SH-SY5Y (cell line): ENCODE results near the gene THUMPD3.
A peak's percentile ranks its signal among the peaks of the same experiment; 100 is the strongest.

ENCODE experiments used
- GATA2 ChIP-seq: IDR thresholded peaks from 2 replicates; pipeline ENCODE4 v1.6.1; 2011; ENCODE audit warnings: mild to moderate bottlenecking, low read depth, low read length
- GATA3 ChIP-seq: IDR thresholded peaks from 2 replicates; pipeline ENCODE4 v1.6.1; 2011; ENCODE audit warnings: low read depth, mild to moderate bottlenecking, low read length, moderate library complexity

The THUMPD3 gene

DNA sequence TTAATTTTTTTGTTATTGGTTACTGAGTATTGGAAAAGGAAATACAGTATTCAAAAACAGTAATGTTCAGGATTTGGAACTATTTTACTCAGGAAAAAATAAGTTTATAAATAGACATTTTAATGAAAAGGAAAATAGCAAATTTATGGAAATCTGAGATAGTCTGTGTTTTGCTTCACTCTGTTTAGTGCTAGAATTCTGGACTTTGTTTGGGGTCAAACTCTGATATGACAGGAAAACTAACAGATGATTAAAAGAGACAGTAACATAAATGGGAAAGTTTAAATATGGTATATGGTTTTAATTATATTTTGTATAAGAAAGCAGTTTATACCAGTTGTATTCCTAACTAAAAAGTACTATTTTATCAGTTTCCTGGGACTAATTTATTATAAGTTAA lies 52.0 kb downstream of the THUMPD3 start:
- TF ChIP-seq GATA2 (no peak), GATA3 (no peak)

DNA sequence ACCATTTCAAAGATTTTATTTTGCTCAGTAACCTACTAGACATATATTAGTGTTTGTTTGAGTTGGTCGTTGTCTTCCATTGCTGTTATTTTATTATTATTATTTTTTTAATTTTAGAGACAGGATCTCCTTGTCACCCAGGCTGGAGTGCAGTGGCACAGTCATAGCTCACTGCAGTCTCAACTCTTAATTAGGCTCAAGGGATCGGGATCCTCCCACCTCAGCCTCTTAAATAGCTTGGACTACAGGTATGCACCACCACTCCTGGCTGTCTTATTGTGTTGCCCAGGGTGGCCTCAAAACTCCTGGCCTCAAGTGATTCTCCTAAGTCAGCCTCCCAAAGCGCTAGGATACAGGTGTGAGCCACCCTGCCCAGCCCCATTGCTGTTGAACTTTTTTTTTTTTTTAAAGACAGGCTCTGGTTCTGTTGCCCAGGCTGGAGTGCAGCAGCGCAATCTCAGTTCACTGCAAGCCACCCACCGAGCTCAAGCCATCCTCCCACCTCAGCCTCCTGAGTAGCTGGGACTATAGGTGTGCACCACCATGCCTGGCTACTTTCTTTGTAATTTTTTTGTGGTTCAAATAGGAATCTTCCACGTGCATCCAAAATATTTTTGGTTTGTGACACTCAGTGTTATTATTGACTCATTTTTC lies 52.8 kb downstream of the THUMPD3 start:
- TF ChIP-seq GATA3 (no peak), GATA2 (no peak)

DNA sequence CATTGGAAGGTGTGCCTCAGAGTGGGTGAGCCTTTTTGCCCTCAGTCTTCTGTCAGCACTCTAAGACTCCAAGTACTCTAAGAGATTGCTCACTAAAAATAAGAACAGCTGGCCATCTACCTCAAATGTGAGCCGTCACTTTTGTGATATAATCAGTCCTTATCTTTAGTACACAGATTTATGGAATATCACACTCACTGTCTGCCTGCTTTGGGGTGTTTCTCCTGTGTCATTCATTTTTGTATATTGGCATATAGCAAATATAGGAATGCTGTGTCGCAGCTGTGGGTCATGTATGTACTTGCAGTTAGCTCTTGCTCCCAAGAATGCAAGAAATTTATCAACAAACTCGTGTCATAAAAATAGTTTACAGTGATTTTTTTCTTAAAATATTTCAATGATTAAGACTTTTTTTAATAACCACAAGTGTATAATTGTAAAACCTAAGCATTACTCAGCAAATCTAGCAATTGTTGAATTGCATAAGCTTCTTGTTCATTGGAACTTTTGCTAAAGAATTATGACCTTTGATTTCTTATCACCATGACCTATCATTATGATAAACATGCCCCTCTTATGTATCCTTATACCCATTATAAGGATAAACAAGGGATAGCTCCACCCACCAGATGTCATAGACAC lies 53.4 kb downstream of the THUMPD3 start:
- TF ChIP-seq GATA2 (no peak), GATA3 (no peak)

DNA sequence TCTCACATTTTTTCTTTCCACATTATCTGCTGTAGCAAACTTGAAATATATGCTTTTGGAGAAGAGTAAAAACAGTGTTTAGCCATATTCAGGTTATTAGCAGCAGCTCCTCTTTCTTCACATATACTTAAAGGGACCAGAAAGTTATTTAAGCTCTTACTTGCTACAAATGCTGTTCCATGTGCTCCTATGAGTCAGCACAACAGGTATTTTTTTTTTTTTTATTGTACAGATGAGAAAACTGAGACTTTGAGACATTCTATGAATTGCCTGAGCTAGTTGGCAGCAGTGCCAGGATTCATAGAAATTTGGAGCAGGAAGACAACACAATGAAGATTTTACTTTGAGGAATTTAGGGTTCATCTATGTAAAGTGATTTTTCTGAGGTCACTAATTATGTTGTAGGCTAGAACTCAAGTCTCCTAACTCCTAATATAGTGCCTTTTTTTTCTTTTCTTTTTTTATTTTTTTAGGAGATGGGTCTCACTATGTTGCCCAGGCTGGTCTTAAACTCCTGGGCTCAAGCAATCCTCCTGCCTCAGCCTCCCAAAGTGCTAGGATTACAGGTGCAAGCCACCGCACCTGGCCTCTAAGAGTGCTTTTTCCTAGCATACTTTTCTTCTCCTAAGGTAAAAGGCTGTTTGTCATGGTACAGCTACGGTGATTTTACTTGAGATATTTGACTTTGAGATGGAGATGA lies 58.1 kb downstream of the THUMPD3 start:
- no peak for TF ChIP-seq GATA2
- TF ChIP-seq GATA3: no peak

DNA sequence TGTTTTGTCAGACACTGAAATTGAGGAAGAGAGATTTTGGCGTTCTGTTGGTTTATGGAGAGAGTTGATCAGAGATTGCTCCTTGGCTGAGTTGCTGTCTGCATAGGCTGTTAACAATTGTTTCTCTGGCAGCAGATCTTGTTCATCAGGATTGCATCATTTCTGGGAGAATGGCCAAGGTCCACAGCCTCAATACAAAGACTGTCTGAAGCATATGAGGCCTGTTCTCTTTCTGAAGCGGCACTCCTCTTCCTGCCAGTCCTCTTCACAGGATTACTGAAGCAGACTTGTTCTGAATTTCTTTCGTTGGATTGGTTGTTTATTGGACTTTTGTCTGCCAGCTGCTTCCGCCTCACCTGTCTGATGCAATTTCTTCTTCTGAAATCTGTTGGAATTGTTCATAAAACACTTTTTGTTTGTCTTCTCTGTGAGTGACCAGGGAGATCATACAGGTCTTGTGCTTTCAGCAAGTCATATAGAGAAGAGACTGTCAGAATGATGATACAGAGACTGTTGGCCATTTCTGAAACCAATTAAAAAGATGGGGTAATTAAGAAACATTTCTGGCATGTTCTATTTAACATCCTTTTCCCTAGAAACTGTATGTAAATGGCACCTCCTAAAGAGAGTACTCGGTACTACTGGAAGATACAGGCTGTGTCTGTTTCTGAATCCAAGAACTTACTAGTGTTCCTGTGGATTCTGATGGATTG lies 60.0 kb downstream of the THUMPD3 start:
- no peak for TF ChIP-seq GATA3
- peak; percentile 73 for TF ChIP-seq GATA2

DNA sequence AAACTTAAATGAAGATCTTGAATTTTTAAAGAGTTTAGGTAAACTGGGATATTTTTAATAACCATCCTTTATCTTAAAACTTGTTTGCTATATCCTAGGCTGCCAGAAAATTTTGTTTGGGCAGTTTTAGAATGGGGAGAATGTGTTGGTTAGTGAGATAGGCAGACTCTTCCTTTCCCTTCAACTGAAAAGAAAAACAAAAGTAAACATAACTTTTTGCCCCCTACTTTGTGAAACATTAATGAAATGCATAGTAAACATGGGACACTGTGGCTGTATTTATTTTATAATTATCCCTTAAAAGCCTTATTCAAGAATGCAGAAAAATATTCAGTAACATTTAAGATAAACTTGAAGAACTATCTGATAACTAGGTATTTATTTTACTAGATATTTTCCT lies 65.6 kb downstream of the THUMPD3 start:
- TF ChIP-seq GATA3: no peak
- no peak for TF ChIP-seq GATA2

DNA sequence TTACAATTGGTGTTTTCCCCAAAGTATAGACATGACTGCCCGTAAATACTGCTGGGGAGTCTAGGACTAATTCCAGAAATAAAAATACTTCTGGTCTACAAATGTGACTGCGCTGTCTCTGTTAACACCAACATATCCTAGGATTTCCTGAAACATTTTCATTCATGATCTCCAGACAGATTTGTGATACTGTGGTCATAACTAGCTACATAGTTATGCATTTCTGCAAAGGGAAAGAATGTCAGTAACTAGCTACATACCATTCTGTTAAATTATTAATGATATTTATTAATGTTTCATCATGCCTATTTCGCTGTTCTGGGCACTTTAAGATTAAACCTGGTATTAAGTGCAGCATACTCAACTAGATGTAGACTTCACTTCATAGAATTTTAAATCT lies 67.9 kb downstream of the THUMPD3 start:
- no peak for TF ChIP-seq GATA3

DNA sequence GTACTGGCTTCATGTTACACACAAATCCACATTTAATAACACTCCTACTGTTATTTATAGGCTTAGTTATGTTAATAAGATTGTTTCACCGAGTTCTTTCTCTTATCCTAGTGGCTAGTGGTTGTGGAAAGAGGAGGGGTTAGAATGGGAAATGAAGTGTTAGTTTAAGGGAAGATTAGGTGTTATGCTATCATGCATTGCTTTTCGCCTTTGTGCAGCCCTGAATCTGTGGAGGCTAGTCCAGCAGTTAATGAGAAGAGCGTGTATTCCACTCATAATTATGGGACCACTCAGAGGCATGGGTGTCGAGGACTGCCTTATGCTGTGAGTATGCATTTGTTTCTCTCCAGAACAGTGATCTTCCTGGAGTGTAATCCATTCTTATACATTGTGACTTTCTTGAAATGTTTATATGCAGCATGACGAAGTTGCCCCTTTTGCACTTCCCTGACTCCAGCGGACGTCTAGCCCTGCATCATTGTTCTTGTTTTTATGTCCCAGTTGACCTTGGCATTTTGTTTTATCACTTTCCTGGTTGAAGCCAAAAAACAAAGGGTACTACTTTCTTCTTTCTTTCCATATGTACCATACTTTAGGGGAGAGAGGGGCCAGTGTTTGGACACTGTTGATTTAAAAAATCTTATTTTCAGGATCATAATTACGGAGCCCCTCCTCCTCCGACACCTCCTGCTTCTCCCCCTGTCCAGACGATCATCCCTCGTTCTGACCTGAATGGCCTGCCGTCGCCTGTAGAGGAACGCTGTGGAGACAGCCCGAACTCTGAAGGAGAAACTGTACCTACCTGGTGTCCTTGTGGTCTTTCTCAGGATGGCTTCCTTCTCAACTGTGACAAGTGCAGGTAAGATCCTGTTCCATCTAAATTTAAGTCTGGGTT lies 71.0 kb downstream of the THUMPD3 start:
- no peak for TF ChIP-seq GATA3
- TF ChIP-seq GATA2: no peak

DNA sequence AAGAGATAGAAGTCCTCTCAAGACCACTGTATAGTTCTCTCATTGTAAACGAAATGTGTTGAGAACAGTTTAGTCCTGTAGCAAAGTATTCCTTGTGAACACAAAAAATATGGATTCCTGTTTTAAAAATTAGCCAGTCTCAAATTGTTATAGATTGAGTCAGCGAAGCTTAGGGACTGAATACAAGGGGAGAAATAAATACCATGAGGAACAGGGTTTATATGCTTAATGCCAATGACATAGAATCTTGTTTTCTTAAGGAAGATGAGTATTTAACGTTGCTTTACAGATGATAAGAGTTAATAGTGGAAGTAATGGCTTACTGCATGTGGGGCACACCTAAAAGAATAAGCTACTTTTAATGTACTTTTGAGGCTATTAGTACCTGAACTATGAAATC lies 72.5 kb downstream of the THUMPD3 start:
- no peak for TF ChIP-seq GATA2
- no peak for TF ChIP-seq GATA3
